SK-N-SH treated with all-trans-retinoic acid at 6 μM for 48 hours (cell line): ENCODE data around the gene ERI3.

Experiments used
- BACH2 ChIP-seq: fragments of 250-450 bp; sonication (Bioruptor Pico); IDR thresholded peaks from 2 replicates; pipeline ENCODE4 v1.9.0; 2021; ENCODE audit warnings: mild to moderate bottlenecking, borderline replicate concordance
- CREB5 ChIP-seq: fragments of 250-450 bp; sonication (Bioruptor Pico); IDR thresholded peaks from 2 replicates; pipeline ENCODE4 v1.5.1; 2020; ENCODE audit warnings: low read depth, mild to moderate bottlenecking, moderate library complexity
- CSDC2 ChIP-seq: fragments of 250-450 bp; sonication (Bioruptor Pico); IDR thresholded peaks from 2 replicates; pipeline ENCODE4 v1.5.0; 2020; ENCODE audit warnings: mild to moderate bottlenecking, moderate library complexity
- GLIS3 ChIP-seq: fragments of 250-450 bp; sonication (Bioruptor Pico); IDR thresholded peaks from 2 replicates; pipeline ENCODE4 v1.5.0; 2020; ENCODE audit warnings: mild to moderate bottlenecking, moderate library complexity
- TCF4 ChIP-seq: fragments of 250-450 bp; sonication (Bioruptor Pico); IDR thresholded peaks from 2 replicates; pipeline ENCODE4 v1.8.0; 2021; ENCODE audit warnings: mild to moderate bottlenecking, moderate library complexity, borderline replicate concordance
- ZFP3 ChIP-seq: fragments of 250-450 bp; sonication (Bioruptor Pico); IDR thresholded peaks from 2 replicates; pipeline ENCODE4 v1.5.0; 2020; ENCODE audit warnings: mild to moderate bottlenecking, moderate library complexity
- ZFP30 ChIP-seq: fragments of 450-650 bp; formaldehyde crosslinking; IDR thresholded peaks from 2 replicates; pipeline ENCODE4 v1.5.0; 2022; ENCODE audit warnings: mild to moderate bottlenecking, moderate library complexity

- TF ChIP-seq GLIS3 (CRISPR knock-in tag) (no peak), TCF4 (CRISPR knock-in tag) (no peak), ZFP30 (CRISPR knock-in tag) (no peak), ZFP3 (CRISPR knock-in tag) (no peak), BACH2 (CRISPR knock-in tag) (no peak), CREB5 (CRISPR knock-in tag) (no peak), CSDC2 (CRISPR knock-in tag) (no peak)
These were observed 32.7 kb downstream of the ERI3 start for GRCh38 chr1:44322367-44322766.
